SW480 (cell line): ENCODE measurements around the gene CCDC17.

Source experiments
- DNase-seq: peaks from one replicate; pipeline ENCODE4 v3.0.0-alpha.2; 2016; ENCODE audit warnings: low spot score

The CCDC17 gene

DNA sequence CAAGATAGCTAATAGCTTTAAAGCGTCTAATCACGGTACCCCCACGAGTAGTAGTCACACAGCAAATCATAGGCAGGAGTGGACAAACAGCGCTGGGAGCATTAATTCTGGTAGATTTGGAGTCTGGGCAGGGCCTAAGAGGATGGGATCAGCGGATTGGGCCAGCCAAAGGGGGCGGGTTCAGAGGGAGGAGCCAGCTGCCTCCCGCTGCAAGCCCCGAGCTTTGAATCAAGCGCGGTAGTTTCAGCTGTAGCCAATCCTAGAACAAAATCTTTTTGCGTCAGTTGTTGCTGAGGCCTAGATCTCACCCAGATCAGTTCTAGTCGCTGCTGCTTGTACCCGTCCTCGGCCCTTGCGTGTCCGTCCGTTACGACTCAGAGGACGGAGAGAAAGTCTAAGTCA, 40.6 kb downstream of the CCDC17 start:
- DNase-seq: peak; percentile 97

DNA sequence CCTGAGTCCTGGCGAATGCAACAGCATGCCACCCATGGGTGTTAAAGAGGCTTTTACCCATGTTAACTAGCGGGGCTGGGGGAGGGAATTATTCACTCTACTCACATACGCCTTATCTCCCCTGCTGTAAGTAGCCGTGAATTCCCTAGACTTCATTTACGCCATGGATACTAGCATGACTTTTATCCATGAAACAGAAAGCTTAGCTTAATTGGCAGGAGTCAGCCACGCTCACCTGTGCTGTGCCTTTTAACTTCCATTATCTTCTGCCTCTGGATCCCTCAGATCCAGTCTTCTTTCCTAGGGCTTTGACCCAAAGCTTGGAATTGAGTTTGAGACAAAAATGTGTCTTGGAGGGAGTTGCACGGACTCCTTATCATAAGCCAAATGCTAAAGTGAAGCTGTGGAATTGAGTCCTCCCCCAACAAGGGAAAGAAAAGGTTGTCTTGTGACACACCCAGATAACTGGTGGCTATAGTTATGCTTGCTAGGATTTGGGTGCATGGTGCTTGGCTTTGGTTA, 49.7 kb downstream of the CCDC17 start:
- DNase-seq: no peak

DNA sequence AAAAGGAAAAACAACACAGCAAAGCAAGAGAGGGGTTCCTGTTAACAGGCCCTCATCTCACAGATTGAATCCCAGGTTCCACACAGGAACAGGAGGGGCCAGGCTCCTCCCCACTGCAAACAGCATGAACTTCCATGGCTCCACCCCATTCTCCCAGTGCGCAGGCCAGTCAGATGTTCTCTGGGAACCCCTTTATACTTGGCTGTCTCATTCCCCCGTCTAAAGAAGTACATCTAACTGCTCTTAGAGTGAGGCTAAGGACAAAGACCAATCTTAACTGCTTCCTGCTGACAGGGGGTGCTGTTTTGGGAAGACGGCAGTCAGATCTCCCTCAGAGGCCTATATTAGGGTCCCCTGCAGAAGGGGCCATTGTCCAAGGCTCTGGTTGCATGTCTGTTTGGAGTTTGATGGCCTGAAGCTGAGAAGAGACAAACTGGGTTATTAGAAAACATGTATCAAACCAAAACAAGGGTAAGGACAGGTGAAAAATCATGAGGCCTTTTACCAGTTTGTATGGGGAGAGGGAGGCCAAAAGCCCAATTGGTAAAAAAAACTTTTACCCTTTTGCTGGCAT, 50.5 kb downstream of the CCDC17 start:
- no peak for DNase-seq

DNA sequence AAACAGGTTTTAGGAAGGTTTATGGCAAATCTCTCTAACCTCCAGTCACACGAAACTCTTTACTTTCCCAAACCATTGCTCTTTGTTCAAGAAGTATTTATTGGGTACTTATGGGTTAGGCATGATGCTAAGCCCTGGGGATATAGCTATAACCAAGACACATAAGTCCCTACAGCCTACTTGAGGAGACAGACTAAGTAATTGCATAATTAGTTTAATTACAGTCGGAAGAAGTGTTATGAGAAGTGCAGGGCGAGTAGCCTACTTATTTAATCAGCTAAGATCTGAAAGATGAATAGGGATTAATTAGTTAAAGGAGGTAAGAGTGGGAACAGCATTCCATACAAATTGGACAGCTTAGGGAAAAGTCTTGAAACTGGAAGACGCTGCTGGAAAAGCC, 53.2 kb downstream of the CCDC17 start:
- DNase-seq: no peak
